SK-N-SH (cell line): ENCODE data around the gene KCNN3.

ENCODE experiments used
- FOXM1 ChIP-seq: IDR thresholded peaks from 2 replicates; pipeline ENCODE4 v1.4.0; 2012; ENCODE audit warnings: low read depth, mild to moderate bottlenecking
- RCOR1 ChIP-seq: fragments of 150-350 bp; IDR thresholded peaks from 2 replicates; pipeline ENCODE4 v1.6.1; 2017; ENCODE audit warnings: antibody characterized with exemption, low read length

- TF ChIP-seq RCOR1 (no peak), FOXM1 (no peak)
Observed at GRCh38 chr1:154657556-154657955, 212.5 kb downstream of the KCNN3 start.
